Neural cell (in vitro differentiated cells): ENCODE results near the gene HMGCS2.
"Not testable (repeated sequence)": the region's sequence is repeated elsewhere in the genome, so short reads cannot be mapped to it uniquely, and the experiment has no call there.

Source experiments
- EZH2 ChIP-seq: fragments of 200-600, 300-800 bp; shearing (Covaris generic), sonication (generic); IDR thresholded peaks from 2 replicates; pipeline ENCODE4 v1.6.1; 2014; ENCODE audit warnings: antibody characterized with exemption, low read length, borderline replicate concordance, mild to moderate bottlenecking; ENCODE audit not compliant: insufficient read depth, poor library complexity, severe bottlenecking
- MXI1 ChIP-seq: fragments of 450-650 bp; conservative IDR thresholded peaks from 2 replicates; pipeline ENCODE4 v1.6.1; 2014; ENCODE audit warnings: antibody characterized with exemption, mild to moderate bottlenecking; ENCODE audit not compliant: poor library complexity, severe bottlenecking
- POLR2AphosphoS5 ChIP-seq: IDR thresholded peaks from 2 replicates; pipeline ENCODE4 v1.6.1; 2012
- TF ChIP-seq, protein P1 (sequence below): fragments of 450-650 bp; IDR thresholded peaks from 2 replicates; pipeline ENCODE4 v1.5.1; 2014; ENCODE audit warnings: antibody characterized with exemption, mild to moderate bottlenecking, moderate library complexity; ENCODE audit not compliant: poor library complexity, severe bottlenecking

DNA sequence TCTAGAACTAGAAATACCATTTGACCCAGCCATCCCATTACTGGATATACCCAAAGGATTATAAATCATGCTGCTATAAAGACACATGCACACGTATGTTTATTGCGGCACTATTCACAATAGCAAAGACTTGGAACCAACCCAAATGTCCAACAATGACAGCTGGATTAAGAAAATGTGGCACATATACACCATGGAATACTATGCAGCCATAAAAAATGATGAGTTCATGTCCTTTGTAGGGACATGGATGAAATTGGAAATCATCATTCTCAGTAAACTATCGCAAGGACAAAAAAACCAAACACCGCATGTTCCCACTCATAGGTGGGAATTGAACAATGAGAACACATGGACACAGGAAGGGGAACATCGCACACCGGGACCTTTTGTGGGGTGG lies 62.1 kb downstream of the HMGCS2 start:
- TF ChIP-seq POLR2AphosphoS5, MXI1, EZH2: not testable (repeated sequence)
- TF ChIP-seq, protein P1, sequence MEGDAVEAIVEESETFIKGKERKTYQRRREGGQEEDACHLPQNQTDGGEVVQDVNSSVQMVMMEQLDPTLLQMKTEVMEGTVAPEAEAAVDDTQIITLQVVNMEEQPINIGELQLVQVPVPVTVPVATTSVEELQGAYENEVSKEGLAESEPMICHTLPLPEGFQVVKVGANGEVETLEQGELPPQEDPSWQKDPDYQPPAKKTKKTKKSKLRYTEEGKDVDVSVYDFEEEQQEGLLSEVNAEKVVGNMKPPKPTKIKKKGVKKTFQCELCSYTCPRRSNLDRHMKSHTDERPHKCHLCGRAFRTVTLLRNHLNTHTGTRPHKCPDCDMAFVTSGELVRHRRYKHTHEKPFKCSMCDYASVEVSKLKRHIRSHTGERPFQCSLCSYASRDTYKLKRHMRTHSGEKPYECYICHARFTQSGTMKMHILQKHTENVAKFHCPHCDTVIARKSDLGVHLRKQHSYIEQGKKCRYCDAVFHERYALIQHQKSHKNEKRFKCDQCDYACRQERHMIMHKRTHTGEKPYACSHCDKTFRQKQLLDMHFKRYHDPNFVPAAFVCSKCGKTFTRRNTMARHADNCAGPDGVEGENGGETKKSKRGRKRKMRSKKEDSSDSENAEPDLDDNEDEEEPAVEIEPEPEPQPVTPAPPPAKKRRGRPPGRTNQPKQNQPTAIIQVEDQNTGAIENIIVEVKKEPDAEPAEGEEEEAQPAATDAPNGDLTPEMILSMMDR: not testable (repeated sequence)
